CD14-positive monocyte (primary cell): ENCODE measurements around the gene ACBD4. TPM values are rescaled to one million over a fixed set of nuclear protein-coding genes. Genes with fewer than 3 reads are reported as not detected.

Source experiments
- DNase-seq, 3 donors: peaks; one replicate each; pipeline ENCODE4 v3.0.0-alpha.2; 2011 to 2022
- H2AFZ ChIP-seq: 2 replicates; pipeline ENCODE4 v1.6.0; 2012; ENCODE audit warnings: mild to moderate bottlenecking, low read depth, low read length, inconsistent platforms; ENCODE audit not compliant: insufficient read depth, poor library complexity, severe bottlenecking
- H3K27ac ChIP-seq, 2 donors: 1 replicate in 1 of 2; 2 replicates in 1 of 2; pipeline ENCODE4 v1.5.1; 2012 to 2013; ENCODE audit warnings: low read length in 2 of 2, control low read depth in 1 of 2, inconsistent platforms in 1 of 2, low read depth in 1 of 2, mild to moderate bottlenecking in 1 of 2
- H3K27me3 ChIP-seq, 2 donors: one replicate each; pipeline versions ENCODE4 v1.6.0 to v1.6.1; 2011 to 2013; ENCODE audit warnings: low read length in 2 of 2; ENCODE audit not compliant: control insufficient read depth in 2 of 2, insufficient read depth in 2 of 2
- H3K36me3 ChIP-seq, 2 donors: replicated peaks in 1 of 2; 1 replicate in 1 of 2; 2 replicates in 1 of 2; pipeline versions ENCODE4 v1.5.1 to v1.6.1; 2012 to 2013; ENCODE audit warnings: low read length in 2 of 2, control low read depth in 1 of 2, inconsistent platforms in 1 of 2, mild to moderate bottlenecking in 1 of 2; ENCODE audit not compliant: insufficient read depth in 2 of 2, control insufficient read depth in 1 of 2
- H3K4me1 ChIP-seq, 2 donors: 1 replicate in 1 of 2; 2 replicates in 1 of 2; pipeline versions ENCODE4 v1.5.1 to v1.6.1; 2012 to 2013; ENCODE audit warnings: low read length in 2 of 2, control low read depth in 1 of 2, inconsistent platforms in 1 of 2, mild to moderate bottlenecking in 1 of 2, moderate library complexity in 1 of 2; ENCODE audit not compliant: insufficient read depth in 2 of 2, control insufficient read depth in 1 of 2
- H3K4me2 ChIP-seq: replicated peaks from 2 replicates; pipeline ENCODE3; 2012; ENCODE audit warnings: low read length, moderate library complexity, mild to moderate bottlenecking; ENCODE audit not compliant: poor library complexity, severe bottlenecking; ENCODE audit errors: extremely low read depth
- H3K4me3 ChIP-seq, 3 experiments: fragments of 200-600 bp in 1 of 3; sonication (generic) in 1 of 3; replicated peaks in 1 of 3; 1 replicate in 2 of 3; 2 replicates in 1 of 3; pipeline ENCODE4 v1.5.1; 2011 to 2013; ENCODE audit warnings: low read length in 3 of 3, mild to moderate bottlenecking in 3 of 3, control low read depth in 2 of 3, low read depth in 2 of 3, inconsistent platforms in 1 of 3, moderate library complexity in 1 of 3
- H3K79me2 ChIP-seq: 2 replicates; pipeline ENCODE4 v1.6.0; 2012; ENCODE audit warnings: mild to moderate bottlenecking, control low read depth, inconsistent platforms, low read length, moderate library complexity; ENCODE audit not compliant: insufficient read depth
- H3K9ac ChIP-seq: 2 replicates; pipeline ENCODE4 v1.6.0; 2017; ENCODE audit warnings: low read length, mild to moderate bottlenecking; ENCODE audit not compliant: insufficient read depth, poor library complexity, severe bottlenecking
- H3K9me3 ChIP-seq, 2 donors: replicated peaks in 1 of 2; 1 replicate in 1 of 2; 2 replicates in 1 of 2; pipeline versions ENCODE4 v1.5.1 to v1.6.1; 2012 to 2013; ENCODE audit warnings: low read length in 2 of 2, control low read depth in 1 of 2; ENCODE audit not compliant: control insufficient read depth in 1 of 2, insufficient read depth in 1 of 2
- H4K20me1 ChIP-seq: 2 replicates; pipeline ENCODE4 v1.6.0; 2012; ENCODE audit warnings: mild to moderate bottlenecking, low read length, control low read depth, moderate library complexity; ENCODE audit not compliant: insufficient read depth
- H3K27ac Mint-ChIP-seq, 7 donors: one replicate each; pipeline ENCODE4 v1.8.0; 2020; ENCODE audit warnings: mild to moderate bottlenecking in 7 of 7, mixed read lengths in 7 of 7, moderate library complexity in 6 of 7, inconsistent platforms in 2 of 7
- H3K27me3 Mint-ChIP-seq, 3 donors: one replicate each; pipeline ENCODE4 v1.8.0; 2021 to 2022; ENCODE audit warnings: low read depth in 3 of 3, mild to moderate bottlenecking in 3 of 3, mixed read lengths in 3 of 3, moderate library complexity in 3 of 3, inconsistent platforms in 1 of 3
- H3K36me3 Mint-ChIP-seq, 2 donors: one replicate each; pipeline ENCODE4 v1.8.0; 2020; ENCODE audit warnings: mixed read lengths in 2 of 2, inconsistent platforms in 1 of 2, mild to moderate bottlenecking in 1 of 2
- H3K4me1 Mint-ChIP-seq: one replicate; pipeline ENCODE4 v1.8.0; 2020; ENCODE audit warnings: mild to moderate bottlenecking, mixed read lengths
- H3K4me3 Mint-ChIP-seq, 2 donors: one replicate each; pipeline ENCODE4 v1.8.0; 2020; ENCODE audit warnings: mild to moderate bottlenecking in 2 of 2, mixed read lengths in 2 of 2, moderate library complexity in 1 of 2
- H3K9me3 Mint-ChIP-seq, 7 donors: one replicate each; pipeline ENCODE4 v1.8.0; 2020 to 2022; ENCODE audit warnings: mixed read lengths in 7 of 7, mild to moderate bottlenecking in 6 of 7, moderate library complexity in 6 of 7, inconsistent platforms in 2 of 7
- CTCF ChIP-seq: fragments of 200-600 bp; IDR thresholded peaks from one replicate; pipeline ENCODE4 v1.8.0; 2022; ENCODE audit warnings: antibody characterized with exemption, mild to moderate bottlenecking
- WGBS: methylation state at CpG from one replicate; pipeline ENCODE4 v1.1.5; 2013; ENCODE audit warnings: missing lambda C conversion rate; ENCODE audit not compliant: insufficient coverage; 5-methylcytosine and 5-hydroxymethylcytosine counted together
- intact Hi-C, 2 donors: fragments of 100-400 bp; cut with micrococcal nuclease; formaldehyde crosslinking; loops; one replicate each; pipeline versions ENCODE4 v1.15.0 to v1.15.1; 2023
- polyA plus RNA-seq, 3 donors: library from polyadenylated mRNA; depleted of rRNA in 1 of 3; unstranded in 2 of 3; stranded (reverse) in 1 of 3; fragments of 300-500 nt in 2 of 3; fragments of >200 nt in 1 of 3; fragmentation: Illumina TruSeq in 2 of 3; gene quantifications; 1 replicate in 2 of 3; 2 replicates in 1 of 3; pipeline ENCODE4 v1.2.3, GENCODE V29; 2012 to 2021

The ACBD4 gene
- polyA plus RNA-seq, 3 donors: 4.8 to 7.4 (median 6.2) TPM

DNA sequence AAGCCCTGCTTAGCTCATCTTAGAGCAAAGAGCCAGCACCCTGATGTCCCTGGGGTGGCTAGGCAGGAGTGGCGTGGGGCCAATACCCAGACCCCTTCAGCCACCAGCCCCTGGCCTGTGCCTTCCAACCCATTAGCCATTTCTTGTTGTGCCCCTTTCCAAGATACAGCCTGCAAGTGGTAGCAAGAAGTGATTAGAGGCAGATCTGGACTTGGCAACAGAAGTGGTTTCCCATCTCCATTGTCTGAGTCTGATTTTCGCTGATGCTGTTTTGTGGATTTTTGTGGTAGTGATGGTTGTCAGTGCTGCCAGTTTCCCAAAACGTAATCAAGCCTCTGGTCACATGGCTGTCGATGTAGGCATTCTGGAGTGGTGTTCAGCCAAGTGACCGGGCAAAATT is 28.9 kb upstream of the ACBD4 start:
- H3K4me1 ChIP-seq: no peaks in the 10 kb centered on the region
- no peak overlapping the region for H2AFZ ChIP-seq
- WGBS: 96% methylated on average over 5 of the region's 5 CpGs
- no peak for DNase-seq
- H3K9ac ChIP-seq: no peak overlapping the region
- H3K79me2 ChIP-seq: no peaks in the 10 kb centered on the region
- Mint-ChIP-seq H3K9me3 (no peaks in the 10 kb centered on the region), H3K4me3 (no peak overlapping the region), H3K36me3 (peaks cover 71 to 76% of the 10 kb centered on the region in 2 donors), H3K4me1 (no peaks in the 10 kb centered on the region), H3K27ac (peak overlapping the region in 1 of 7 donors; percentile 8), H3K27me3 (peaks cover 0 to 3% (median 1%) of the 10 kb centered on the region in 3 donors)
- no peaks in the 10 kb centered on the region for H3K9me3 ChIP-seq
- no peak overlapping the region for H3K4me3 ChIP-seq
- H3K27ac ChIP-seq: no peak overlapping the region
- H3K27me3 ChIP-seq: no peaks in the 10 kb centered on the region
- H3K4me2 ChIP-seq: no peak overlapping the region
- H4K20me1 ChIP-seq: peaks cover 50% of the 10 kb centered on the region
- no peak for TF ChIP-seq CTCF
- peaks cover 73 to 78% of the 10 kb centered on the region in 2 donors for H3K36me3 ChIP-seq
- intact Hi-C loops: no loop called here

GRCh38 chr17:45107293-45108010 is 28.0 kb upstream of the ACBD4 start:
- no peak overlapping the region for H3K4me3 ChIP-seq
- H4K20me1 ChIP-seq: peaks cover 50% of the 10 kb centered on the region
- Mint-ChIP-seq H3K4me3 (no peak overlapping the region), H3K36me3 (peaks cover 62 to 67% of the 10 kb centered on the region in 2 donors), H3K9me3 (no peaks in the 10 kb centered on the region), H3K27ac (peak overlapping the region in 1 of 7 donors; percentile 11), H3K27me3 (peaks cover 0 to 3% (median 1%) of the 10 kb centered on the region in 3 donors), H3K4me1 (no peaks in the 10 kb centered on the region)
- H3K4me1 ChIP-seq: no peaks in the 10 kb centered on the region
- DNase-seq: no peak
- no peak for TF ChIP-seq CTCF
- no peak overlapping the region for H3K9ac ChIP-seq
- peaks cover 64 to 69% of the 10 kb centered on the region in 2 donors for H3K36me3 ChIP-seq
- intact Hi-C loops: no loop called here
- no peaks in the 10 kb centered on the region for H3K27me3 ChIP-seq
- H3K79me2 ChIP-seq: no peaks in the 10 kb centered on the region
- H2AFZ ChIP-seq: no peak overlapping the region
- H3K4me2 ChIP-seq: no peak overlapping the region
- H3K9me3 ChIP-seq: no peaks in the 10 kb centered on the region
- no peak overlapping the region for H3K27ac ChIP-seq
- 96% methylated on average over 12 of the region's 13 CpGs for WGBS
